Loucy (cell line): ENCODE results near the gene GLP2R.

ENCODE experiments used
- H2AFZ ChIP-seq: fragments of 200-600 bp; sonication (generic); 2 replicates; pipeline ENCODE4 v1.6.0; 2016; ENCODE audit warnings: antibody characterized with exemption, mild to moderate bottlenecking, low read length, moderate library complexity
- H3F3A ChIP-seq: fragments of 200-600 bp; 2 replicates; pipeline ENCODE4 v1.6.0; 2016; ENCODE audit warnings: antibody characterized with exemption, low read depth, mild to moderate bottlenecking
- H3K27me3 ChIP-seq: fragments of 200-600 bp; sonication (generic); 2 replicates; pipeline ENCODE4 v1.6.1; 2014; ENCODE audit warnings: low read length, mild to moderate bottlenecking; ENCODE audit not compliant: insufficient read depth, poor library complexity, severe bottlenecking
- H3K36me3 ChIP-seq: fragments of 200-600 bp; sonication (generic); 2 replicates; pipeline ENCODE4 v1.6.1; 2016; ENCODE audit warnings: low read length; ENCODE audit not compliant: insufficient read depth
- H3K4me1 ChIP-seq: fragments of 200-600 bp; sonication (generic); 2 replicates; pipeline ENCODE4 v1.5.1; 2014; ENCODE audit warnings: low read length, mild to moderate bottlenecking; ENCODE audit not compliant: insufficient read depth, poor library complexity, severe bottlenecking
- H3K4me2 ChIP-seq: fragments of 200-600 bp; sonication (generic); 2 replicates; pipeline ENCODE4 v1.6.0; 2014; ENCODE audit warnings: antibody characterized with exemption, low read length, low read depth, mild to moderate bottlenecking; ENCODE audit not compliant: poor library complexity, severe bottlenecking
- H3K4me3 ChIP-seq: fragments of 200-600 bp; sonication (generic); 2 replicates; pipeline ENCODE4 v1.5.1; 2014; ENCODE audit warnings: low read length, mild to moderate bottlenecking, mixed read lengths; ENCODE audit not compliant: poor library complexity, severe bottlenecking
- H3K79me2 ChIP-seq: fragments of 200-600 bp; sonication (generic); 2 replicates; pipeline ENCODE4 v1.6.1; 2014; ENCODE audit warnings: low read length; ENCODE audit not compliant: insufficient read depth
- H3K9ac ChIP-seq: fragments of 200-600 bp; sonication (generic); 2 replicates; pipeline ENCODE4 v1.6.0; 2014; ENCODE audit warnings: mild to moderate bottlenecking, low read depth, low read length, moderate library complexity; ENCODE audit not compliant: poor library complexity, severe bottlenecking
- H3K9me2 ChIP-seq: fragments of 200-600 bp; sonication (generic); replicated peaks from 2 replicates; pipeline ENCODE4 v1.6.1; 2016; ENCODE audit warnings: low read depth, low read length, mixed read lengths
- H3K9me3 ChIP-seq: fragments of 200-600 bp; sonication (generic); 2 replicates; pipeline ENCODE4 v1.6.1; 2014; ENCODE audit warnings: mild to moderate bottlenecking, antibody characterized with exemption, low read length, low read depth; ENCODE audit not compliant: insufficient read depth
- H4K20me1 ChIP-seq: fragments of 200-600 bp; sonication (generic); 2 replicates; pipeline ENCODE4 v1.6.0; 2014; ENCODE audit warnings: antibody characterized with exemption, low read length, mild to moderate bottlenecking; ENCODE audit not compliant: insufficient read depth, poor library complexity, severe bottlenecking
- CTCF ChIP-seq: fragments of 200-600 bp; sonication (generic); conservative IDR thresholded peaks from 2 replicates; pipeline ENCODE4 v1.5.1; 2014; ENCODE audit warnings: mild to moderate bottlenecking, antibody characterized with exemption, low read length
- EZH2phosphoT487 ChIP-seq: fragments of 200-600 bp; IDR thresholded peaks from 2 replicates; pipeline ENCODE4 v1.6.1; 2018; ENCODE audit warnings: antibody characterized with exemption, mild to moderate bottlenecking, moderate library complexity, borderline replicate concordance

GLP2R gene

GRCh38 chr17:9843152-9844010, 17.7 kb downstream of the GLP2R start:
- H3K9me2 ChIP-seq: no peaks in the 10 kb centered on the region
- no peaks in the 10 kb centered on the region for H3K79me2 ChIP-seq
- H3K36me3 ChIP-seq: no peaks in the 10 kb centered on the region
- no peak overlapping the region for H3K4me3 ChIP-seq
- no peaks in the 10 kb centered on the region for H3K4me1 ChIP-seq
- no peaks in the 10 kb centered on the region for H4K20me1 ChIP-seq
- H3K4me2 ChIP-seq: no peak overlapping the region
- H2AFZ ChIP-seq: no peak overlapping the region
- no peak overlapping the region for H3K9ac ChIP-seq
- H3K9me3 ChIP-seq: no peaks in the 10 kb centered on the region
- no peak for TF ChIP-seq CTCF
- no peak for TF ChIP-seq EZH2phosphoT487
- no peaks in the 10 kb centered on the region for H3K27me3 ChIP-seq
- H3F3A ChIP-seq: no peaks in the 10 kb centered on the region

- Histone ChIP-seq H3K36me3 (no peaks in the 10 kb centered on the region), H3K9me2 (no peaks in the 10 kb centered on the region), H3K4me2 (no peak overlapping the region), H3K9ac (no peak overlapping the region), H4K20me1 (no peaks in the 10 kb centered on the region), H3K27me3 (no peaks in the 10 kb centered on the region), H3K9me3 (no peaks in the 10 kb centered on the region), H2AFZ (no peak overlapping the region), H3F3A (no peaks in the 10 kb centered on the region), H3K79me2 (no peaks in the 10 kb centered on the region), H3K4me3 (no peak overlapping the region), H3K4me1 (no peaks in the 10 kb centered on the region)
- TF ChIP-seq CTCF: no peak
- no peak for TF ChIP-seq EZH2phosphoT487
These were observed 18.4 kb downstream of the GLP2R start for GRCh38 chr17:9844153-9844552.

GRCh38 chr17:9845306-9845705, 19.6 kb downstream of the GLP2R start:
- Histone ChIP-seq H3K9me2 (no peaks in the 10 kb centered on the region), H3K27me3 (no peaks in the 10 kb centered on the region), H3F3A (no peaks in the 10 kb centered on the region), H2AFZ (no peak overlapping the region), H3K36me3 (no peaks in the 10 kb centered on the region), H3K4me2 (no peak overlapping the region), H3K4me3 (no peak overlapping the region), H3K9me3 (no peaks in the 10 kb centered on the region), H3K79me2 (no peaks in the 10 kb centered on the region), H3K9ac (no peak overlapping the region), H3K4me1 (no peaks in the 10 kb centered on the region), H4K20me1 (no peaks in the 10 kb centered on the region)
- TF ChIP-seq EZH2phosphoT487 (no peak), CTCF (no peak)
